Osteoblast (primary cell): Measurements from ENCODE around the gene APBA2. TPM values are rescaled to one million over a fixed set of nuclear protein-coding genes. Genes with fewer than 3 reads are reported as not detected.
"Not testable (repeated sequence)": the region's sequence is repeated elsewhere in the genome, so short reads cannot be mapped to it uniquely, and the experiment has no call there.

Experiments
- DNase-seq: peaks from one replicate; pipeline ENCODE4 v3.0.0; 2011; ENCODE audit warnings: low spot score, mixed read lengths; ENCODE audit not compliant: insufficient read length; ENCODE audit errors: missing footprints
- H2AFZ ChIP-seq: 2 replicates; pipeline ENCODE4 v1.6.0; 2011; ENCODE audit warnings: mild to moderate bottlenecking, low read length
- H3K27ac ChIP-seq: 2 replicates; pipeline ENCODE4 v1.5.1; 2011; ENCODE audit warnings: mild to moderate bottlenecking, low read depth, low read length, moderate library complexity
- H3K27me3 ChIP-seq: 2 replicates; pipeline ENCODE4 v1.6.0; 2012; ENCODE audit warnings: mild to moderate bottlenecking, control low read depth, inconsistent platforms, low read length, moderate library complexity; ENCODE audit not compliant: insufficient read depth
- H3K36me3 ChIP-seq: 2 replicates; pipeline ENCODE4 v1.5.1; 2011; ENCODE audit warnings: mild to moderate bottlenecking, low read length, control low read depth, moderate library complexity; ENCODE audit not compliant: insufficient read depth
- H3K4me1 ChIP-seq: 2 replicates; pipeline ENCODE4 v1.5.1; 2011; ENCODE audit warnings: mild to moderate bottlenecking, low read length, control low read depth, moderate library complexity; ENCODE audit not compliant: insufficient read depth
- H3K4me2 ChIP-seq: 2 replicates; pipeline ENCODE4 v1.6.0; 2011; ENCODE audit warnings: mild to moderate bottlenecking, low read length; ENCODE audit not compliant: insufficient read depth
- H3K4me3 ChIP-seq: fragments of 200-600 bp; sonication (generic); 3 replicates; pipeline ENCODE4 v1.5.1; 2012; ENCODE audit warnings: mild to moderate bottlenecking, low read length, inconsistent platforms; ENCODE audit not compliant: insufficient read depth
- H3K79me2 ChIP-seq: 2 replicates; pipeline ENCODE4 v1.6.0; 2012; ENCODE audit warnings: mild to moderate bottlenecking, low read length, control low read depth, inconsistent platforms; ENCODE audit not compliant: insufficient read depth
- H3K9me3 ChIP-seq: 2 replicates; pipeline ENCODE4 v1.5.1; 2011; ENCODE audit warnings: low read depth, low read length, control low read depth
- H4K20me1 ChIP-seq: 2 replicates; pipeline ENCODE4 v1.6.0; 2012; ENCODE audit warnings: mild to moderate bottlenecking, low read length, control low read depth; ENCODE audit not compliant: insufficient read depth
- total RNA-seq: library from RNA; depleted of rRNA; stranded (reverse); fragments of >200 nt; gene quantifications from 2 replicates; pipeline ENCODE4 v1.2.3, GENCODE V29; 2012
- TF ChIP-seq, protein P1 (sequence below): IDR thresholded peaks from 2 replicates; pipeline ENCODE4 v1.5.1; 2011; ENCODE audit warnings: mild to moderate bottlenecking, low read depth, low read length, moderate library complexity; ENCODE audit errors: extremely low read depth

APBA2 gene
- total RNA-seq, 1 donor, result 6.2 TPM

DNA sequence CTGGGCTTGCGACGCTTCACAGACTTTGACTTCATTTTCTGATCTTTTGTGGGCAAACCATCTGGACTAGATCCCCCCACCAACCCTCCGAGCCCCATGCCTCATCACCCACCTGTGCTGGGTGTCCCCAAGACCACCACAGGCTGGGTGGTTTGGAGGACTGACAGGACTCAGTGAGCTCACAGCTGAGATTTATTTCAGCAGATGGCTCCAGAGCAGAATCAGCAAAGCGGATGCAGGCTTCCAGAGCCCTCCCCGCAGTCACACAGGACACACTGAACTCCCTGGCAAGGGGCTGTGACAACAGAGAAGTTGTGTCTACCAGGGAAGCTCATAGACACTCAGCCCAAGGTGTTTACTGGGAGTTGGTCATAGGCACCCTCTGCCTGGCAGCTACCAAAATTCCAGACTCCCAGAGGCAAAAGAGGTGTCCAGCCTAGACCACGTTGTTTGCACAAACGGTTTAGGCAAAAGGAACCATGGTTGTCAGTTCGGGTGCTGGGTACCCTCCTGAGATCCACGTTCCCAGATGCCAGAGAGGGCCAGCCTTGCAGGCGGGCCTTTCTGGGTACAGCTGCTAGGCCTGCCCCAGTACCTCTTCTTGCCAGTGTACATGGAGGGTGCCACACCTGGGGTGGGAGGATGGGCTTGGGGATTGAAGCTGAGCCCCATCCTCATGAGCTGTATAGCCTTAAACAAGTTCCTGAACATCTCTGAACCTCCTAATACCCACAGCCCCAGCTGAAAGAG is 213.5 kb downstream of the APBA2 start:
- no peak for DNase-seq
- H3K4me2 ChIP-seq, result no peak overlapping the region
- no peaks in the 10 kb centered on the region for H3K36me3 ChIP-seq
- H3K9me3 ChIP-seq, result no peaks in the 10 kb centered on the region
- H2AFZ ChIP-seq, result no peak overlapping the region
- H3K79me2 ChIP-seq, result no peaks in the 10 kb centered on the region
- H3K4me3 ChIP-seq, result no peak overlapping the region
- no peaks in the 10 kb centered on the region for H3K4me1 ChIP-seq
- no peak overlapping the region for H3K27ac ChIP-seq
- no peaks in the 10 kb centered on the region for H3K27me3 ChIP-seq
- TF ChIP-seq, protein P1, sequence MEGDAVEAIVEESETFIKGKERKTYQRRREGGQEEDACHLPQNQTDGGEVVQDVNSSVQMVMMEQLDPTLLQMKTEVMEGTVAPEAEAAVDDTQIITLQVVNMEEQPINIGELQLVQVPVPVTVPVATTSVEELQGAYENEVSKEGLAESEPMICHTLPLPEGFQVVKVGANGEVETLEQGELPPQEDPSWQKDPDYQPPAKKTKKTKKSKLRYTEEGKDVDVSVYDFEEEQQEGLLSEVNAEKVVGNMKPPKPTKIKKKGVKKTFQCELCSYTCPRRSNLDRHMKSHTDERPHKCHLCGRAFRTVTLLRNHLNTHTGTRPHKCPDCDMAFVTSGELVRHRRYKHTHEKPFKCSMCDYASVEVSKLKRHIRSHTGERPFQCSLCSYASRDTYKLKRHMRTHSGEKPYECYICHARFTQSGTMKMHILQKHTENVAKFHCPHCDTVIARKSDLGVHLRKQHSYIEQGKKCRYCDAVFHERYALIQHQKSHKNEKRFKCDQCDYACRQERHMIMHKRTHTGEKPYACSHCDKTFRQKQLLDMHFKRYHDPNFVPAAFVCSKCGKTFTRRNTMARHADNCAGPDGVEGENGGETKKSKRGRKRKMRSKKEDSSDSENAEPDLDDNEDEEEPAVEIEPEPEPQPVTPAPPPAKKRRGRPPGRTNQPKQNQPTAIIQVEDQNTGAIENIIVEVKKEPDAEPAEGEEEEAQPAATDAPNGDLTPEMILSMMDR, result no peak
- no peaks in the 10 kb centered on the region for H4K20me1 ChIP-seq

DNA sequence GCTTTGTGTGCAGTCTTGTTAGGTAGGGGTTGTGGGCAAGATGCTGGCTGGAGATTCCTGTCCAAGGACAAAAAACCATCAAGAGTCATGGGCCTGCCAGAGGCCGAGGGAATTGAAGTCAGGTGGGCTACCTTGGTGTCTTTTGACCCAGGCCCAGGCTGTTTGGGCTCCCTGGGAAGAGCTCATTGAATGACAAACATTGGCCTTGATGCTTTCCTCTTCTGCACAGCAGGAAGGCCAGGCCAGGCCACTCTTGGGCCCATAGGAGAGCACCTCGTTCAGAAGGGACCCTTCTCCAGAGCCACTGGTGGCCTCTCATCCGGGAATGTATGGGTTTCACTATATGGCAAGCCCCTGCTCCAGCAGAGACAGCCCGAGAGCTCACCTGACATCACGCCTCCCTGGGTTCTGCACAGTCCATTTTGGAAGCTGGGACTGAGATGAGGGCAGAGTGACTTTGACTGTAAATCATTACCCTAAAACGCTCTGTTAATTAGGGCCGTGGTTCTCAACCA is 214.8 kb downstream of the APBA2 start:
- TF ChIP-seq, protein P1, result no peak
- peak; percentile 48 for DNase-seq
- no peaks in the 10 kb centered on the region for H3K79me2 ChIP-seq
- H3K27ac ChIP-seq, result no peak overlapping the region
- H3K4me2 ChIP-seq, result no peak overlapping the region
- H3K9me3 ChIP-seq, result no peaks in the 10 kb centered on the region
- H3K4me1 ChIP-seq, result no peaks in the 10 kb centered on the region
- no peak overlapping the region for H2AFZ ChIP-seq
- no peaks in the 10 kb centered on the region for H4K20me1 ChIP-seq
- H3K4me3 ChIP-seq, result no peak overlapping the region
- H3K27me3 ChIP-seq, result no peaks in the 10 kb centered on the region
- H3K36me3 ChIP-seq, result no peaks in the 10 kb centered on the region

DNA sequence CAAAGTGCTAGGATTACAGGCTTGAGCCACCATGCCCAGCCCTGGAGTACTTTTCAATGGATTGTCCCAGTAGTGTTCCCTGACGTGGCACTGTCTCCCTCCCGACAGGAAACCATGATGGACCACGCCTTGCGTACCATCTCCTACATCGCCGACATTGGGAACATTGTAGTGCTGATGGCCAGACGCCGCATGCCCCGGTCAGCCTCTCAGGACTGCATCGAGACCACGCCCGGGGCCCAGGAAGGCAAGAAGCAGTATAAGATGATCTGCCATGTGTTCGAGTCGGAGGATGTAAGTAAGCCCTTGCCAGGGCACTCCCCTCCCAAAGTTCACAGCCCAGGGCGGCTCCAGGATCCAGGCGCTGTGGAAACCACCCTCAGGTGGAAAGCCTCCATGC is 215.7 kb downstream of the APBA2 start:
- DNase-seq, result peak; percentile 6
- H3K4me1 ChIP-seq, result no peaks in the 10 kb centered on the region
- no peak overlapping the region for H2AFZ ChIP-seq
- H3K79me2 ChIP-seq, result no peaks in the 10 kb centered on the region
- H3K36me3 ChIP-seq, result no peaks in the 10 kb centered on the region
- H4K20me1 ChIP-seq, result no peaks in the 10 kb centered on the region
- no peak overlapping the region for H3K4me2 ChIP-seq
- TF ChIP-seq, protein P1, result no peak
- H3K27ac ChIP-seq, result no peak overlapping the region
- no peak overlapping the region for H3K4me3 ChIP-seq
- H3K9me3 ChIP-seq, result no peaks in the 10 kb centered on the region
- no peaks in the 10 kb centered on the region for H3K27me3 ChIP-seq

DNA sequence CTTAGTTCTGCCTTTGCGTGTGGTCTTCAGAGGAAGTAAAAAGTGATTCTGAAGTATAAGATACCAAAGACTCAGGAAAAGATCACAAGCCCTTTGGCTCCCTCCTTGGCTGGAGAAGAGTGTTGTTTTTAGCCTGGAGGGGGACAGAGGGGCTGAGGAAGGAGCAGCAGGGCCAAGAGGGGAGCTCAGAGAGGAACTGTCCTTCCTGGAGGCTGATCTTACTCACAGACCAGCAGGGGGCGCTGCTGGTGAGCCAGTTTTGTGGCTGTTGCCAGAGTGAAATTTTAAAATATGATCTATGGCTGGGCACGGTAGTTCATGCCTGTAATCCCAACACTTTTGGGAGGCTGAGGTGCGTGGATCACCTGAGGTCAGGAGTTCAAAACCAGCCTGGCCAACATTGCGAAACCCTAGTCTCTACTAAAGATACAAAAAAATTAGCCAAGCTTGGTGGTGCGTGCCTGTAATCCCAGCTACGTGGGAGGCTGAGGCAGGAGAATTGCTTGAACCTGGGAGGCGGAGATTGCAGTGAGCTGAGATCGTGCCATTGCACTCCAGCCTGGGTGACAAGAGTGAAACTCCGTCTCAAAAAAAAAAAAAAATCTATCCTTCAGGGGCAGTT is 216.5 kb downstream of the APBA2 start:
- not testable (repeated sequence) for H3K9me3 ChIP-seq, H3K36me3 ChIP-seq, H3K4me2 ChIP-seq, H3K4me3 ChIP-seq, H3K4me1 ChIP-seq, H4K20me1 ChIP-seq, H3K27ac ChIP-seq, H3K27me3 ChIP-seq, H2AFZ ChIP-seq, H3K79me2 ChIP-seq
- TF ChIP-seq, protein P1, result peak; percentile 82
- DNase-seq, result peak; percentile 96
